ENCODE results near the gene SYNJ2.

- TF ChIP-seq CTCF (IDR thresholded peaks at IDR 0.05; ENCODE audit: borderline replicate concordance, extremely low read depth, low read length, poor library complexity, severe bottlenecking) (no peak), EZH2 (IDR thresholded peaks at IDR 0.05; ENCODE audit: borderline replicate concordance, low read depth, low read length, severe bottlenecking) (no peak)
These were observed 29.2 kb downstream of the SYNJ2 start for GRCh38 chr6:158010591-158011477.
